Germinal center (tissue), 1 donor: Measurements from ENCODE around the gene SRSF6.
"Not testable (repeated sequence)": the region's sequence is repeated elsewhere in the genome, so short reads cannot be mapped to it uniquely, and the experiment has no call there.

Experiments used
- DNase-seq: peaks from one replicate; pipeline ENCODE4 v3.0.0; 2012; ENCODE audit warnings: mixed read lengths, low spot score

Gene SRSF6

GRCh38 chr20:43448748-43449535, 8.8 kb upstream of the SRSF6 start:
- DNase-seq = peak; percentile 61

GRCh38 chr20:43450841-43451799, 6.6 kb upstream of the SRSF6 start:
- DNase-seq = no peak

GRCh38 chr20:43452404-43453126, 5.1 kb upstream of the SRSF6 start:
- DNase-seq = no peak

GRCh38 chr20:43456252-43456651, 1.4 kb upstream of the SRSF6 start:
- not testable (repeated sequence) for DNase-seq

- DNase-seq = peak; percentile 94
These were observed 672 bp upstream of the SRSF6 start for GRCh38 chr20:43456809-43457639.

- DNase-seq = no peak
These were observed 777 bp downstream of the SRSF6 start for GRCh38 chr20:43458422-43458924.

- no peak for DNase-seq
These were observed 1.6 kb downstream of the SRSF6 start for GRCh38 chr20:43459022-43459942.

GRCh38 chr20:43460172-43460829, 2.6 kb downstream of the SRSF6 start:
- DNase-seq = no peak

GRCh38 chr20:43460830-43461200, 3.1 kb downstream of the SRSF6 start:
- no peak for DNase-seq

GRCh38 chr20:43461894-43462659, 4.4 kb downstream of the SRSF6 start:
- no peak for DNase-seq

- no peak for DNase-seq
These were observed 5.2 kb downstream of the SRSF6 start for GRCh38 chr20:43462660-43463526.

GRCh38 chr20:43463527-43464218, 6.0 kb downstream of the SRSF6 start:
- DNase-seq = no peak

- DNase-seq = no peak
These were observed 6.6 kb downstream of the SRSF6 start for GRCh38 chr20:43464219-43464790.

GRCh38 chr20:43465625-43465943, 7.9 kb downstream of the SRSF6 start:
- DNase-seq = no peak

- DNase-seq = no peak
These were observed 9.9 kb downstream of the SRSF6 start for GRCh38 chr20:43467589-43467988.

- DNase-seq = no peak
These were observed 15.1 kb downstream of the SRSF6 start for GRCh38 chr20:43472671-43473380.

GRCh38 chr20:43473381-43473704, 15.6 kb downstream of the SRSF6 start:
- DNase-seq = no peak
